DMS153 treated with DMSO at 0.1 percent for 48 hours (cell line): ENCODE results near the gene SLC8A2.

Source experiments
- DNase-seq: peaks from one replicate; lab custom pipeline; 2025; ENCODE audit not compliant: unreplicated experiment; lab: John Stamatoyannopoulos, UW

The SLC8A2 gene

GRCh38 chr19:47461876-47462275 lies 9.8 kb downstream of the SLC8A2 start:
- no peak for DNase-seq

- DNase-seq, result no peak
Observed at GRCh38 chr19:47459477-47459876, 12.2 kb downstream of the SLC8A2 start.

GRCh38 chr19:47458672-47459071 lies 13.0 kb downstream of the SLC8A2 start:
- DNase-seq, result no peak

GRCh38 chr19:47456721-47457474 lies 14.8 kb downstream of the SLC8A2 start:
- no peak for DNase-seq

GRCh38 chr19:47450478-47450877 lies 21.2 kb downstream of the SLC8A2 start:
- no peak for DNase-seq

- DNase-seq, result no peak
Observed at GRCh38 chr19:47448360-47448727, 23.3 kb downstream of the SLC8A2 start.

- peak; percentile 88 for DNase-seq
Observed at GRCh38 chr19:47447470-47448359, 24.0 kb downstream of the SLC8A2 start.

- peak; percentile 88 for DNase-seq
Observed at GRCh38 chr19:47446534-47447469, 24.9 kb downstream of the SLC8A2 start.

- peak; percentile 48 for DNase-seq
Observed at GRCh38 chr19:47445937-47446402, 25.7 kb downstream of the SLC8A2 start.

- no peak for DNase-seq
Observed at GRCh38 chr19:47445527-47445926, 26.2 kb downstream of the SLC8A2 start.

- DNase-seq, result no peak
Observed at GRCh38 chr19:47444388-47444821, 27.3 kb downstream of the SLC8A2 start.

- no peak for DNase-seq
Observed at GRCh38 chr19:47443331-47443730, 28.4 kb downstream of the SLC8A2 start.

GRCh38 chr19:47438793-47439220 lies 32.9 kb downstream of the SLC8A2 start:
- no peak for DNase-seq

GRCh38 chr19:47437500-47437899 lies 34.2 kb downstream of the SLC8A2 start:
- DNase-seq, result no peak

GRCh38 chr19:47436712-47437401 lies 34.8 kb downstream of the SLC8A2 start:
- DNase-seq, result peak; percentile 79

GRCh38 chr19:47435883-47436417 lies 35.7 kb downstream of the SLC8A2 start:
- DNase-seq, result no peak

GRCh38 chr19:47435196-47435595 lies 36.5 kb downstream of the SLC8A2 start:
- DNase-seq, result no peak

GRCh38 chr19:47434088-47434487 lies 37.6 kb downstream of the SLC8A2 start:
- DNase-seq, result no peak

- DNase-seq, result no peak
Observed at GRCh38 chr19:47433121-47433520, 38.6 kb downstream of the SLC8A2 start.

- DNase-seq, result no peak
Observed at GRCh38 chr19:47432499-47432898, 39.2 kb downstream of the SLC8A2 start.
